NB4 (cell line): ENCODE results near the gene EIF3B.

Source experiments
- MYC ChIP-seq: IDR thresholded peaks from 2 replicates; pipeline ENCODE4 v1.6.1; 2011; ENCODE audit warnings: low read depth, low read length
- POLR2A ChIP-seq: IDR thresholded peaks from 2 replicates; pipeline ENCODE4 v1.6.1; 2011; ENCODE audit warnings: mild to moderate bottlenecking; ENCODE audit not compliant: insufficient read length; ENCODE audit errors: extremely low read depth
- TF ChIP-seq, protein P1 (sequence below): IDR thresholded peaks from one replicate; pipeline ENCODE4 v1.5.1; 2012; ENCODE audit warnings: low read depth, low read length
- TF ChIP-seq, protein P2 (sequence below): IDR thresholded peaks from 2 replicates; pipeline ENCODE4 v1.6.1; 2011; ENCODE audit warnings: low read depth, low read length

DNA sequence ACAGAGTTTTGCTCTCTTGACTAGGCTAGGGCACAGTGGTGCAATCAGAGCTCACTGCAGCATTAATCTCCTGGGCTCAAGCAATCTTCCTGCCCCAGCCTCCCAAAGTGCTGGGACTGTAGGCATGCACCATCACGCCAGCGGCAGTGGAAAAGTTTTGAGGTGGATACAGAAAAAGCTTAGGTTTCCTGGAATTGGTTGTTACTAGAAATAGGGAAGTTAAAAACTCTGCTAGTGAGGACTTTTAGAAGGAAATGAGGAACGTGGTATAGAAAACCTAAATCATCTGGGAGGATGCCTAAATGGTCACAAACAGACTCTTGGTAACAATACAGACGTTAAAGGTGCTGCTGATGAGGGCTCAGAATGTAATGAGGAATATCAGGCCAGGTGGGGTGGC lies 29.5 kb upstream of the EIF3B start:
- TF ChIP-seq, protein P1, sequence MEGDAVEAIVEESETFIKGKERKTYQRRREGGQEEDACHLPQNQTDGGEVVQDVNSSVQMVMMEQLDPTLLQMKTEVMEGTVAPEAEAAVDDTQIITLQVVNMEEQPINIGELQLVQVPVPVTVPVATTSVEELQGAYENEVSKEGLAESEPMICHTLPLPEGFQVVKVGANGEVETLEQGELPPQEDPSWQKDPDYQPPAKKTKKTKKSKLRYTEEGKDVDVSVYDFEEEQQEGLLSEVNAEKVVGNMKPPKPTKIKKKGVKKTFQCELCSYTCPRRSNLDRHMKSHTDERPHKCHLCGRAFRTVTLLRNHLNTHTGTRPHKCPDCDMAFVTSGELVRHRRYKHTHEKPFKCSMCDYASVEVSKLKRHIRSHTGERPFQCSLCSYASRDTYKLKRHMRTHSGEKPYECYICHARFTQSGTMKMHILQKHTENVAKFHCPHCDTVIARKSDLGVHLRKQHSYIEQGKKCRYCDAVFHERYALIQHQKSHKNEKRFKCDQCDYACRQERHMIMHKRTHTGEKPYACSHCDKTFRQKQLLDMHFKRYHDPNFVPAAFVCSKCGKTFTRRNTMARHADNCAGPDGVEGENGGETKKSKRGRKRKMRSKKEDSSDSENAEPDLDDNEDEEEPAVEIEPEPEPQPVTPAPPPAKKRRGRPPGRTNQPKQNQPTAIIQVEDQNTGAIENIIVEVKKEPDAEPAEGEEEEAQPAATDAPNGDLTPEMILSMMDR = no peak
- TF ChIP-seq POLR2A = no peak
- TF ChIP-seq, protein P2, sequence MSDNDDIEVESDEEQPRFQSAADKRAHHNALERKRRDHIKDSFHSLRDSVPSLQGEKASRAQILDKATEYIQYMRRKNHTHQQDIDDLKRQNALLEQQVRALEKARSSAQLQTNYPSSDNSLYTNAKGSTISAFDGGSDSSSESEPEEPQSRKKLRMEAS = no peak
- no peak for TF ChIP-seq MYC
